T-helper 9 cell (primary cell): Measurements from ENCODE around the gene BACE2.
"Not testable (repeated sequence)": the region's sequence is repeated elsewhere in the genome, so short reads cannot be mapped to it uniquely, and the experiment has no call there.

ENCODE experiments used
- DNase-seq: peaks from one replicate; pipeline ENCODE4 v3.0.0-alpha.2; 2020

The BACE2 gene

DNA sequence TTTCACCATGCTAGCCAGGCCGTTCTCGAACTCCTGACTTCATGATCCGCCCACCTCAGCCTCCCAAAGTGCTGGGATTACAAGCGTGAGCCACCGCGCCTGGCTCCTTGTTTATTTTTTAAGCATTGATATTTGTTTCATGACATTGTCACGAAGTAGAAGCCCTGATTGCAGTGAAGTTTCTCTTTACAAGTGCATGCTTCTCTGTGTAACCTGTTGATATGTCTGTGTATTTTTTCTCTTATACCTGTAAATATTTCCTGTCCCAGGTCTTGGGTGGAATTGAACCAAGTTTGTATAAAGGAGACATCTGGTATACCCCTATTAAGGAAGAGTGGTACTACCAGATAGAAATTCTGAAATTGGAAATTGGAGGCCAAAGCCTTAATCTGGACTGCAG is 75.1 kb downstream of the BACE2 start:
- DNase-seq, result no peak

DNA sequence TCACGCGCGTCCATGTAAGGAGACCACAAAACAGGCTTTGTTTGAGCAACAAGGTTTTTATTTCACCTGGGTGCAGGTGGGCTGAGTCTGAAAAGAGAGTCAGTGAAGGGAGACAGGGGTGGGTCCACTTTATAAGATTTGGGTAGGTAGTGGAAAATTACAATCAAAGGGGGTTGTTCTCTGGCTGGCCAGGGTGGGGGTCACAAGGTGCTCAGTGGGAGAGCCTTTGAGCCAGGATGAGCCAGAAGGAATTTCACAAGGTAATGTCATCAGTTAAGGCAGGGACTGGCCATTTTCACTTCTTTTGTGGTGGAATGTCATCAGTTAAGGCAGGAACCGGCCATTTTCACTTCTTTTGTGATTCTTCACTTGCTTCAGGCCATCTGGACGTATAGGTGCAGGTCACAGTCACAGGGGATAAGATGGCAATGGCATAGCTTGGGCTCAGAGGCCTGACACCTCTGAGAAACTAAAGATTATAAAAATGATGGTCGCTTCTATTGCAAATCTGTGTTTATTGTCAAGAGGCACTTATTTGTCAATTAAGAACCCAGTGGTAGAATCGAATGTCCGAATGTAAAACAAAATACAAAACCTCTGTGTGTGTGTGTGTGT is 76.4 kb downstream of the BACE2 start:
- not testable (repeated sequence) for DNase-seq

DNA sequence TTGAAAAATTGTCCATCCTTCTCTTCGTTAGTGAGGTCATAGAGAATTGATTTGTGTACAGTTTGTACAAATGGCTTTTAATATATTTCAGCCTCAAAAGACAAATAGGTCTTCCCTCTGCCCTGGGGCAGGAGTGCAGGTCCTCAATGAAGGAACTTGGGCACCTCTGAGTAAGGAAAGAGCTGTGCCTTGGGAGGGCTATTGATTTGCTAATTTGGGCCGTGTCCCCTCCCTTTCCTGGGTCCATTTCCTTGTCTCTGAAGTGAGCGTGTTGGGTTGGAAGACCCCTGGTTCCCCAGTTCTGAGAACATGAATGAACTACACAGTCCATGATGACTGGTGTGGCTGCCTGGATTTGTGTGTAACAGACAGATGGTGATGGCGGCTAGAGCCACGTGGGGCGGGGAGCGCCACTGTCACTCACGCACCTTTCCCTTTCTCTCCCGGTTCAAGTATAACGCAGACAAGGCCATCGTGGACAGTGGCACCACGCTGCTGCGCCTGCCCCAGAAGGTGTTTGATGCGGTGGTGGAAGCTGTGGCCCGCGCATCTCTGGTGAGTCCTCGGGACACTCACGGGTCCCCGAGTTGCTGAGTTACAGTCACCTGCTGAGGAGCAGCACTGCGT is 77.7 kb downstream of the BACE2 start:
- no peak for DNase-seq

DNA sequence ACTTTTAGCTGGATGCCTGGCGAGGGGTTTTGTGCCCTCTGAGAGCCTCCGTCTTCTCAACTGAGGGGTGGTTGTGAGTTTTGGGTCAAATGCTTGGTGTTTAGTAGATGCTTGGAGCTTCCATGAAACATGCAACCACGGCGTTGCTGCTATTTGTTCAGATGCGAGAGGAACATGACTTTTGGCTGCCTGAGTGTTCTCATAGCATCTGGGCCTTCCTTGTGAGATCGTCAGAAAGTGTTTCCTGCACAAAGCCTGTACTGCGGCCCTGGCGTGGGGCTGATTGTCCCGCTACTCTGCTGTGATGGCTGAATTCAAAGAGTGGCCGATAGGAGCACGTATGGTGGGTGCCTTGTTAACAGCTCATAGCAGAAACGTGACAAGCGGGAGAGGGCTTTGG is 78.8 kb downstream of the BACE2 start:
- no peak for DNase-seq

DNA sequence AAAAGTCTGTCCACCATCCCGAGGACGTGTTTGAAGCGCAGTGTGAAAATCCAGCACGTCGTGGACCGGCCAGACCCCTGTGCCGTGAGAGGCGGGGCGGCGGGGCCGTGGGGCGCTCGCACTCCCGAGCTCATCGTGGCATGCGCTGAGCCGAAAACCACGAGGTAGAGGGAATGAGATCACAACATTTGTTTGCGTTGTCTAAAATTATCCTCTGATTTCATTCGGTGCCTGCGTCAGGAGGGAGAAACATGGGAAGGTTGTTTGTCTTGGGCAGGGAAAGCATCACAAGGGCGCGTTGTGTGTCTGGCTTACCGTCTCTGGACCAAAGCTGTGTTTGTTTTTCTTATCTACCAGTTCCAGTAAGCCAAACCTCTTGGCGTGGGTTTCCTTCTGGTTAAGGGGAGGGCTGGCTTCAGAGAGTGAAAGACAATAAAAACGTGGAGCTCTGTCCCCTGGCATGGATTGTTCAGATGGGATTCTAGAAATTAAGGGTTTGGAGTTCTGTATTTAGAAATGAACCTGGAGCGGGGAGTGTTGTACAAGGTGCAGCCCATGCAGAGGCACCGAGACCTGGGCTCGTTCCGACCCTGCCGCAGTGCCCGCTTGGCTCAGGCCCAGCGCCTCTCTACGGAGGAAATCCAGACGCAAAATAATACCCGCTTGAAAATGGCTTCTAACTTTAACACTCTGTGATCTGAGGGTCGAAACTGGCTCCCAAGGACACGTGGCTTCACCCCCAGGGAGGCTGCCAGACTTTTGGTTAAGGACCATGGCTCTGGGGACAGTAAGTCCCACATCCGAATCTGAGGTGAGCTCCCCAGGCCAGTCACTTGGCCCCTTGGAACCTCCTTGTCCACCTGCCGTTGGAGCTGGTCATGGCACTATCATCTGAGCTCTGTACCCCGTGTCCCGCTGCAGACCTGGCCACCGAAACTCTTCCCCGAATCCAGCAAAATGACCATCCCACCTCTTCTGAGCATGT is 79.9 kb downstream of the BACE2 start:
- no peak for DNase-seq

DNA sequence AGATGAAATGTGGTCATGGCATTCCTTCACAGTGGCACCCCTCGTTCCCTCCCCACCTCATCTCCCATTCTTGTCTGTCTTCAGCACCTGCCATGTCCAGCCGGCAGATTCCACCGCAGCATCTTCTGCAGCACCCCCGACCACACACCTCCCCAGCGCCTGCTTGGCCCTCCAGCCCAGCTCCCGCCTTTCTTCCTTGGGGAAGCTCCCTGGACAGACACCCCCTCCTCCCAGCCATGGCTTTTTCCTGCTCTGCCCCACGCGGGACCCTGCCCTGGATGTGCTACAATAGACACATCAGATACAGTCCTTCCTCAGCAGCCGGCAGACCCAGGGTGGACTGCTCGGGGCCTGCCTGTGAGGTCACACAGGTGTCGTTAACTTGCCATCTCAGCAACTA is 81.5 kb downstream of the BACE2 start:
- DNase-seq, result no peak

DNA sequence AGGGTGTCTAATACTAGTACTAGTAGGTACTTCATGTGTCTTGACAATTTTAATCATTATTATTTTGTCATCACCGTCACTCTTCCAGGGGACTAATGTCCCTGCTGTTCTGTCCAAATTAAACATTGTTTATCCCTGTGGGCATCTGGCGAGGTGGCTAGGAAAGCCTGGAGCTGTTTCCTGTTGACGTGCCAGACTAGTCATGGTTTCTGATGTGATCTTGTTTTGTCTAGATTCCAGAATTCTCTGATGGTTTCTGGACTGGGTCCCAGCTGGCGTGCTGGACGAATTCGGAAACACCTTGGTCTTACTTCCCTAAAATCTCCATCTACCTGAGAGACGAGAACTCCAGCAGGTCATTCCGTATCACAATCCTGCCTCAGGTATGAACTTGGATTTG is 82.6 kb downstream of the BACE2 start:
- DNase-seq, result no peak

DNA sequence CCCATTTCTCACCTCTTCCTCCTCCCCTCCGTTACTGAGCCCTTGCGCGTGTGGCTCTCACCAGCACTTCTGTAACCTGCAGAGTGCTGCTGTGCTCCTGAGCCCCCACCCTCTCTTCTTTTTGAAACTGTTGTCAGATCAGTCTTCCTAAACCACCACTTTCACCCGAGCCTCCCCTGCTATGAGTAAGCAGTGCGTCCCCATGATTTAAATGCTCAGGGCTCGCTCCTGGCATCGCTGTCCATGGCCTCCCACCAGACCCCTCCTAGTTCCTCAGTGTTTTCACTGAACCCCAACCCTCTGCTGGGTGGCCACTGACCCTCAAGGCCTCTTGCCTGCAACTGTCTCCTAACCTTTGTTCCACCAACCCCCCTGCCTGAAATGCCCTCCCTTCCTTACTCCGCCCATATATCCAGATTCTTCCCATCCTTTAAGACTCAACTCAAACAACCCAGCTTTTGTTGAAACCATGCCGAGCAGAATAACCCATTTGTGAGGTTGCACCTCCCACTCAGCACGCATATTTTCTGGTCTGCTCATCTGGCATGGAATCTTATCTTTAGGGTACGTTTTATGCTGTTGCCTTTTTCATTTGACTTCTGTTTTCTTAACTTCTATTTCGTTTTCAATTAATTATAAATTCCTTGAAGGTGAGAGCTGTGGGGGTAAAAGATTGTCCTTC is 84.1 kb downstream of the BACE2 start:
- DNase-seq, result no peak

DNA sequence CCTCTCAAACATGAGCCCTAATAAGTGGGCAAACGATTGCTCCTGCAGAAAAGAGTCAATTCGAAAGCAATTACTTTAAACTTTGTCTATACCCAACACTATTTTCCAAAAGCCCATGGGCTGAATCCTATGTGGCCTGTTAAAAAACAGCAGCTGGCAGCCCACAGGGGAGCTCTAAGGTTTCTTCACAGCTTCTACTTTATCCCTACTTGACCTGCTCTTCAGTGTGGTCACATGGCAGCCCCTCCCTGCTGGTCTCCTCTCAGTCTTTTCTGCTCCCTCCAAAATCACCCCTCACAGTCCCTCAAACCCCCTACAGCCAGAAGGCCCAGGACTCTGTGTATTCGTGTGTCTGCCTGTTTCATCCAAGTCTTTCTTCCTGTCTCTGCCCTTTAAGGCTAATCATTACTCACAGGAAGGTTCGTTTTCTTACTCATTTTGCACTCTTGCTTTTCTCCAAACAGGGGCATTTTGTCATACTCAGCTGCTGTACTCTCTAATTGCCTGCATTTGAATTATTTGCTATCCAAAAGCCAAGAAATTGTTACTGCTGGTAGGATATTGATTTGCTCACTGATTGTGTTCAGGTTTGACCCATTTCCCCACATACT is 86.2 kb downstream of the BACE2 start:
- DNase-seq, result no peak

DNA sequence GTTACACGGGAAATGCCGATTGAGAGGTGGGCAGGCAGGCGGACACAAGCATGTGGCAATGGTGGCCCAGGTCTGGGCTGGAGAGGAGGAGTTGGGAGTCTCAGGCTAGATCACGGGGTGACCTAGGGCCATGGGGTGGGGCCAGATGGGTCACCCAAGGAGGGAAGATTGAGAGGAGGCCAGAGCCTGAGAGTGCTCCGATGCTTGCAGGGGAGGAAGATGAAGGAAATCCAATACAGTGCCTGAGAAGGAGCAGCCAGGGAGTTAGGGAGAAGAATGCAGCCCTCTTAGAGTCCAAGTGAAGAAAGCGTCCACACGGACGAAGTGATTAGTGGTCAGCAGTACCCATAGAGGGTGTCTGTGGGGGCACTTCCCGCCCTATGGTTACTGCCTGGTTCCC is 87.2 kb downstream of the BACE2 start:
- DNase-seq, result no peak

DNA sequence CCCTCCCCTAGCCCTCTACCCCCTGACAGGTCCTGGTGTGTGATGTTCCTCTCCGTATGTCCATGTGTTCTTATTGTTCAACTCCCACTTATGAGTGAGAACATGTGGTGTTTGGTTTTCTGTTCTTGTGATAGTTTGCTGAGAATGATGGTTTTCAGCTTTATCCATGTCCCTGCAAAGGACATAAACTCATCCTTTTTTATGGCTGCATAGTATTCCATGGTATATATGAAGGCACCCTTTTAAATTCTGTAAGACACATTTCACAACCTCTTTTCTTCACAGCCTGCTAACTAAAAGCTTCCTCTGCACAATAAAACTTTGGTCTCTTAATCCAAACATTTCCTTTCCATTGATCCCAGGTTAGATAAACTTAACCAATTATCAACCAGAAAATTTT is 88.3 kb downstream of the BACE2 start:
- DNase-seq, result not testable (repeated sequence)

DNA sequence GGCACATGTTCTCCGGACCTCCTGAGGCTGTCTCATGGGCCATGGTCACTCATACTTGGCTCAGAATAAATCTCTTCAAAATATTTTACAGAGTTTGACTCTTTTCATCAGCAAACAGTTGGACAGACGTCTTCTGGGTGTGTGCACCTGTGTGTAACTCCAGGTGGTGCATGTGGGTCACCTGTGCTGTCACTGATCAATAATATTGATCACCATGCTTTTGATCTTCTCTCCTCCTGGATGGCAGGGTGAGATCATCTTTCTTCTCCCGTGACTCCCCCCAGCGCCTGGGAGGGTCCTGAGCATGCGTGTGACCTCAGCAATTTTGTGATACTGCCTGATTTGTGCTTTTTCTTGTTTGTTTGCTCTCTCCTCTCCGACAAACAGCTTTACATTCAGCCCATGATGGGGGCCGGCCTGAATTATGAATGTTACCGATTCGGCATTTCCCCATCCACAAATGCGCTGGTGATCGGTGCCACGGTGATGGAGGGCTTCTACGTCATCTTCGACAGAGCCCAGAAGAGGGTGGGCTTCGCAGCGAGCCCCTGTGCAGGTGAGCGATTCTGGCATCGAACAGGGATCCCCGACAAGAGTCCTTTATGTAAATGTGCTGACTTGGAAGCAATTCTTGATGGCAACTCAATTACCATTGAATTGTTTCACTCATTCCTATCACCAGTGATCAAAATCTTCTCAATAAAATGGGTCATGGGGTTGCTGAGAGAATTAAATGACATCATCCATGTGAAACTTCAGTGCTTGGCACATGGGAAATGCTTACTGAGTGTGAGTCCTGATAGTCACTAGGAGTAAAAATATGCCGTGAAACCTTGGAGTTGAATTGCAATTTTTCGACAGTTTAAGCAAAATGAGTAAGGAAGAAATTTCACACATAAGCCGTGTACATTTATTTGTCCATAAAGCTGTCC is 89.1 kb downstream of the BACE2 start:
- DNase-seq, result no peak

DNA sequence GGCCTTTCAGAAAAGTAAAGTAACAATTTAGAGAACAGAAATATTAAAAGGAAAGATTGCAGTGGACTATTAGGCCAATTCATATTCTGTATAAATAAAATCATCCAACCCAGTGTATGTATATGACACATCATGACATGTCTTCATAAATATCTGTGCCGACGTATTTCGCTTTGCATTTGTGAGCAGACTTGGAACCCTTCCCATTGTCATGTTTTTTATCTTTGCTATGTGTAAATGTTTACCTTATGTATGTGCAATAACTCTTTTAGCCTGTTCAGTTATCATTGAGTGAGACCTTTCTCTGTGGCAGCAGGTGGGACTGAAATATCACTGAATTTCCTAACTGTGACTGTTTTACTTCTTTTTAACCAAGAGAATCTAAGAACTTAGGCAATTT is 90.7 kb downstream of the BACE2 start:
- no peak for DNase-seq

DNA sequence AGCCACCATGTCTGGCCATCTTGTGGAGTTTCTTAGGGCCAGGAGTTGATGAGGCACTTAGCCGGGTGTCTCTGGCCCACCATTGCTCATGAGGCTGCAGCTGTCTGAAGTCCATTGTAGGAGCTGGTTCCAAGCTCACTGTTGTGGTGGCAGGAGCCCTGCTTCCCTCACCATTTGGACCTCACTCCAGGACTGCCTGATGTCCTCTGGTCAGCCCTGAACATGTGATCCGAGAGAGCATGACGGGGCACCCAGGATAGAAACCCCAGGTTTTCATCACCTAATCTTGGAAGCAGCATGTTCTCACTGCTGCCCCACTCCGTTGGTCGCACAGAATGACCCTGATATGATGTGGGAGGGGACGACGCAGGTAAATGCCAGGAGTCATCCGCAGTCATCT is 92.5 kb downstream of the BACE2 start:
- no peak for DNase-seq

DNA sequence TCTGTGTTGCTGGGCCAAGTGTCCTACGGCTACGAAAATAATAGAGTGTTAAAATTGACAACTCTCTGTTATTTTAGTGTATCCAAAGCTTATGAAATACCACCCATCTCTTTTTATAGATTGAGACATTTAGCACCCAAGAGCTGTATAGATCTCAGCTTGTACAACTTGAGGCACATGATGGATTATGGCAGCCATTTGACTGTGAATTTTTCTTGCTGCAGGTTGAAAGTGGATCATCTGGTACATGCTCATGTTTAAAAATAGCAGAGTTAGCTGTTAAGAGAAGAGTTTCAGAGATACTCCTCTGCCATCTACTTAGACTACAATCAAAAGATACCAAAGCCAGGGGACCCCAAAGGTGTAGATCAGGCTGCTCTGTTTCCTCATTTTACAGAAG is 99.4 kb downstream of the BACE2 start:
- DNase-seq, result no peak

DNA sequence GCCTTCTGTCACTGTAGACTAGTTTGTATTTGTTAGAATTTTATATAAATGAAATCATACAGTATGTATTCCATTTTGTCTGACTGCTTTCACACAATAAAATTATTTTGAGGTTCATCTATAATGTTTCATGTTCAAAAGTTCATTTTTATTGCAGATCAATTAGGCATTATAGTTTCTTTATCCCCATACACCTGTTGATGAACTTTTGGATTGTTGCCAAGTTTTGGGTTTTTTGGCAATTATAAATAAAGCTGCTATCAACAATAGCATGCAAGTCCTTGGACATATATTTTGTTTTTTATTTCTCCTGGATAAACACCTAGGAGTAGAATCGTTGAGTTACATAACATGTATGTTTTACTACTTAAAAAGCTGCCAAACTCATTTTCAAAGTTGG is 101.6 kb downstream of the BACE2 start:
- no peak for DNase-seq

DNA sequence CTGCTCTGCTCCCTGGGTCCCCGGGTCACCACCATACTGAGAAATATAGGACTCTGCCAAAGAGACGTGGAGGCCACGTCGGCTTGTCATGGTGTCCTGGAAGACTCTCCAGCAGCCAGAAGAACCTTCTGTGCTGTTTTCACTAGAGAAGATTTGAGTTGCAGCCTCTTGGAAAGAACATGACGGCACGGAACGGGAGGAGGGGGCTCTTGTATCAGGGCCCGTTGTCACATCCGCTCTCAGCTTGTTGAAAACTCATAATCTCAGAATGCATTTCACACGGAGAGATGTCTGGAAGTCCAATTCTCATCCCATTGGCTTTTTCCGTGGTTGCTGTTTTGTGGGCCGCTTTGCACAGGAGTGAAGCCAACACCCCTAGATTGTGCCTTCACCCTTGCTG is 109.2 kb downstream of the BACE2 start:
- no peak for DNase-seq

DNA sequence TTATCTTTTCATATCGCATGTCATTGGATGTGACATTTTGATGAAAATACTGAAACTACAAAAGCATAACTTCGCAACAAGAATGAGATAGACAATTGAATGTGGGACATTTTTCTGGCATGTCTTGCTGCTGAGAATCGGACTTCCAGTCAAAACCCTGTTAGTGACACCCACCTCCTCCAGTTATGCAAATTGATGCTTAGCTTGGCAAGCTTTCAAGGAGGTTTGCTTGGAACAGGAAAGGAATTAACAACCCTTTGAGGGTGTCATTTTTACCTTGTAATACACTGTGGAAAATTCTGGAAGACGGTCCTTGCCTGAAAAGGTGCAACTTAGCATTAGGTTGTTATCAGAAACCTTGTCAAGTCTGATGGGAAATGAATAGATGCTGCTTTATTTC is 109.9 kb downstream of the BACE2 start:
- no peak for DNase-seq

DNA sequence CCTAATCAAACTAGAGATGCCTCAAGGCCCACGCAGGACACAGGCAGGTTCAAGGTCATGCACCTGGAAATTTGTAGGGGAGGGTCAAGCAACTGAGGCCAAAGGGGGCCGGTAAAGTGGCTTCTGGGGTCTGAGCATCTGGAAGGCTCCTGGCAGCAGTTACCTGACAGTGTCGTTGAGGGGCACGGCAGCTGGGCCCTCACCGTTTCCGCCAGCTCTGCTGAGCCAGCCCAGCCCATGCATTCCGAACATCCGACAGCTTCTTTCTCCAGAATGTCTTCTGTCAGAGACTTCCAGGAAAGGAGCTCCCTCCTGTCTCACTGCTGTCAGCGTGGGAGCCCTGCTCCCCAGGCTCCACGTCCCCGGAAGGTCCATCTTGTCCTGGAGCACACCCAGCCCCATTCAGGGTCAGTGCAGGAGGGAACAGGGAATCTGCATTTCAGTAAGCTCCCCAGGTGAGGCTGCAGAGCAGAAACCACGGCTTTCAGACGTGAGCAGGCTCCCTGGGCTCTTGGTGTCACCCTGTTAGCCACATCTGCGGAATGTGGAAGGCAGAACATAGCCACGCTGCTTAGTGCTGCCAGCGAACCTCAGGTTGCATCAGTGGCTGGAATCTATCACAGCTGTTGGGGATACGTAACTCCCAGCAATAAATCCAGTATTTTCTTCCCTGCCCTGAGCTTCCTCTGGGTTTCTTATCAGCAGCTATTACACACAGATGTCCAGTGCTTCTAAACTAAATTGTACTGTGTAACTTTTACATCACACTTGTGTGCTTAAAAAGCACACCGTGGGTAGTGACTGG is 112.4 kb downstream of the BACE2 start:
- DNase-seq, result no peak

DNA sequence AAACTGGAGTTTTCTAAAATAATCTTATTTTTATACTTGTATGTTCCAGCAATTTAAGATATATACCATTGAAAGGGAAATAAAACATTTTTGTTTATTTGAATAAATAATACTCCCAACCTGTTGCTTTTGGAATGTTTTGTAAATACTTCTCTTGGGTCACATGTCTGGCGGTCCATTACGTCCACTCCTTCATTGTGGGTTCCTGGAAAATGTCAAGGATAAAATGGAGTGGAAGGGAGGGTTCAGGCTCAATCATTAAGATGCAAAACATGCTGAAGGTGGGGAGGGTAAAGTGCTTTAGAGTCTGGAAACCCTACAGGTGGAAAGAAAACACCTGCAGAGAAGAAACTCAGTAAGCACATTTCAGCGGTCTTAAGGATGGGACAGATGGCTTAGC is 114.5 kb downstream of the BACE2 start:
- no peak for DNase-seq
